AG04450 (cell line): ENCODE data around the gene HOGA1. TPM values are rescaled to one million over a fixed set of nuclear protein-coding genes. Genes with fewer than 3 reads are reported as not detected.

Source experiments
- CTCF ChIA-PET: fragments of 300-600, 350-600 bp; formaldehyde crosslinking; extraction: SDS; loops from one replicate; lab custom pipeline; 2022; ENCODE audit warnings: antibody characterized with exemption, inconsistent platforms; lab: Charles Lee
- POLR2A ChIA-PET: fragments of 350-600 bp; formaldehyde crosslinking; extraction: SDS; loops from one replicate; lab custom pipeline; 2021; ENCODE audit warnings: antibody characterized with exemption, inconsistent platforms; lab: Yijun Ruan, JAX
- DNase-seq: peaks from one replicate; pipeline ENCODE4 v3.0.0-alpha.2; 2011; ENCODE audit warnings: low read depth, low spot score
- H3K27ac ChIP-seq: one replicate; pipeline ENCODE4 v1.5.1; 2012; ENCODE audit warnings: low read depth, low read length, control low read depth
- H3K27me3 ChIP-seq: one replicate; pipeline ENCODE4 v1.6.0; 2012; ENCODE audit warnings: low read length; ENCODE audit not compliant: control insufficient read depth, insufficient read depth
- H3K4me3 ChIP-seq: 2 replicates; pipeline ENCODE4 v1.5.1; 2011; ENCODE audit warnings: mild to moderate bottlenecking, low read depth, low read length, control low read depth
- H3K9me3 ChIP-seq: 2 replicates; pipeline ENCODE4 v1.5.1; 2012; ENCODE audit warnings: low read length; ENCODE audit not compliant: control insufficient read depth, insufficient read depth
- CTCF ChIP-seq: IDR thresholded peaks from 2 replicates; pipeline ENCODE4 v1.5.1; 2011; ENCODE audit warnings: low read depth, low read length, control low read depth, inconsistent platforms
- polyA plus RNA-seq: library from polyadenylated mRNA; depleted of rRNA; stranded (reverse); fragments of >200 nt; gene quantifications from 2 replicates; pipeline ENCODE4 v1.2.3, GENCODE V29; 2011

The HOGA1 gene
- polyA plus RNA-seq, 1 experiment, result 0.53 TPM

- no peaks in the 10 kb centered on the region for H3K27me3 ChIP-seq
- peak overlapping the region; percentile 31 for H3K27ac ChIP-seq
- DNase-seq, result no peak
- H3K9me3 ChIP-seq, result no peaks in the 10 kb centered on the region
- TF ChIP-seq CTCF, result no peak
- CTCF ChIA-PET, result interaction anchor here (1.1 to 6.2 kb wide), 3 partner anchors 14 to 63 kb away, joined by 3 to 30 read pairs (median 3); no protein-coding TSS in a partner anchor
- no peak overlapping the region for H3K4me3 ChIP-seq
- POLR2A ChIA-PET, result interaction anchor here (0.7 to 1.9 kb wide), 2 partner anchors 40 to 101 kb away, joined by 7 to 10 read pairs; partner anchors contain the start of gene UBTD1
Observed at GRCh38 chr10:97538839-97539238, 45.4 kb upstream of the HOGA1 start.

GRCh38 chr10:97539523-97540200, 44.5 kb upstream of the HOGA1 start:
- POLR2A ChIA-PET, result interaction anchor here (0.7 to 1.9 kb wide), 2 partner anchors 41 to 100 kb away, joined by 7 to 10 read pairs; partner anchors contain the start of gene UBTD1
- H3K27me3 ChIP-seq, result no peaks in the 10 kb centered on the region
- H3K9me3 ChIP-seq, result no peaks in the 10 kb centered on the region
- H3K27ac ChIP-seq, result peak overlapping the region; percentile 55
- CTCF ChIA-PET, result interaction anchor here (0.6 to 6.2 kb wide), 6 partner anchors 13 to 76 kb away, joined by 3 to 30 read pairs (median 3); no protein-coding TSS in a partner anchor
- DNase-seq, result peak; percentile 71
- H3K4me3 ChIP-seq, result no peak overlapping the region
- peak; percentile 58 for TF ChIP-seq CTCF

GRCh38 chr10:97540669-97541500, 43.3 kb upstream of the HOGA1 start:
- Histone ChIP-seq H3K27me3 (no peaks in the 10 kb centered on the region), H3K9me3 (no peaks in the 10 kb centered on the region), H3K27ac (peak overlapping the region; percentile 55), H3K4me3 (no peak overlapping the region)
- no peak for DNase-seq
- TF ChIP-seq CTCF, result no peak
- ChIA-PET POLR2A (interaction anchor here (0.5 to 1.9 kb wide), 2 partner anchors 42 to 93 kb away, joined by 3 to 10 read pairs; partner anchors contain the start of gene UBTD1), CTCF (interaction anchor here (0.6 to 6.2 kb wide), 4 partner anchors 12 to 77 kb away, joined by 3 to 30 read pairs (median 4); no protein-coding TSS in a partner anchor)

GRCh38 chr10:97542169-97543024, 41.8 kb upstream of the HOGA1 start:
- CTCF ChIA-PET, result interaction anchor here (1.0 to 6.2 kb wide), 3 partner anchors 8 to 43 kb away, joined by 3 to 30 read pairs (median 5); no protein-coding TSS in a partner anchor
- H3K27ac ChIP-seq, result peak overlapping the region; percentile 99
- TF ChIP-seq CTCF, result no peak
- H3K27me3 ChIP-seq, result no peaks in the 10 kb centered on the region
- no peak overlapping the region; the same call in 1 of the 2 replicates for H3K4me3 ChIP-seq
- DNase-seq, result peak; percentile 81
- POLR2A ChIA-PET, result interaction anchor here (0.6 to 1.6 kb wide), 2 partner anchors 44 to 97 kb away, joined by 3 to 6 read pairs; partner anchors contain the start of gene UBTD1
- no peaks in the 10 kb centered on the region for H3K9me3 ChIP-seq
